HEK293 (cell line): ENCODE results near the gene PLEKHF1.

Experiments used
- CTCF ChIA-PET: fragments of 350-600 bp; formaldehyde crosslinking; extraction: SDS; loops from one replicate; lab custom pipeline; 2021; ENCODE audit warnings: antibody characterized with exemption; lab: Yijun Ruan, JAX
- POLR2A ChIA-PET: fragments of 300-600 bp; formaldehyde crosslinking; extraction: SDS; loops from one replicate; lab custom pipeline; 2020; ENCODE audit warnings: antibody characterized with exemption, inconsistent platforms; lab: Yijun Ruan, JAX
- H3K27ac ChIP-seq: fragments of 200-500 bp; sonication (Bioruptor generic); 2 replicates; pipeline ENCODE4 v1.5.1; 2014; ENCODE audit warnings: low read depth, low read length, control low read depth, inconsistent platforms; ENCODE audit errors: extremely low read depth
- H3K36me3 ChIP-seq, 2 experiments: fragments of 200-500 bp in 1 of 2; sonication (Bioruptor generic) in 1 of 2; 1 replicate in 1 of 2; 2 replicates in 1 of 2; pipeline ENCODE4 v1.5.1; 2014 to 2017; ENCODE audit warnings: inconsistent platforms in 2 of 2, low read length in 2 of 2; ENCODE audit not compliant: control insufficient read depth in 2 of 2, insufficient read depth in 1 of 2
- H3K4me1 ChIP-seq: fragments of 200-500 bp; sonication (Bioruptor generic); 2 replicates; pipeline ENCODE4 v1.5.1; 2014; ENCODE audit warnings: mild to moderate bottlenecking, low read length, inconsistent platforms; ENCODE audit not compliant: control insufficient read depth, insufficient read depth
- H3K4me3 ChIP-seq: 2 replicates; pipeline ENCODE4 v1.5.1; 2011; ENCODE audit warnings: low read depth, mild to moderate bottlenecking, control low read depth, low read length, moderate library complexity
- H3K9me3 ChIP-seq: fragments of 200-500 bp; sonication (Bioruptor generic); 2 replicates; pipeline ENCODE4 v1.5.1; 2014; ENCODE audit warnings: low read depth, low read length, inconsistent platforms; ENCODE audit not compliant: control insufficient read depth, insufficient read depth
- GLI2 ChIP-seq: fragments of 450-650 bp; formaldehyde crosslinking; IDR thresholded peaks from 2 replicates; pipeline ENCODE4; 2017; ENCODE audit warnings: missing biosample characterization, missing genetic modification characterization, low read depth, borderline replicate concordance
- KLF7 ChIP-seq: fragments of 450-650 bp; formaldehyde crosslinking; IDR thresholded peaks from 2 replicates; pipeline ENCODE4 v1.5.1; 2016; ENCODE audit warnings: missing biosample characterization, missing genetic modification characterization, borderline replicate concordance
- OVOL3 ChIP-seq: fragments of 450-650 bp; formaldehyde crosslinking; IDR thresholded peaks from 2 replicates; pipeline ENCODE4 v1.5.1; 2016; ENCODE audit warnings: missing biosample characterization, missing genetic modification characterization
- PRDM1 ChIP-seq: fragments of 450-650 bp; formaldehyde crosslinking; IDR thresholded peaks from 2 replicates; pipeline ENCODE4; 2016; ENCODE audit warnings: missing biosample characterization, missing genetic modification characterization
- PRDM2 ChIP-seq: fragments of 450-650 bp; formaldehyde crosslinking; IDR thresholded peaks from 2 replicates; pipeline ENCODE4 v1.5.1; 2016; ENCODE audit warnings: missing biosample characterization, missing genetic modification characterization, borderline replicate concordance
- ZNF132 ChIP-seq: fragments of 450-650 bp; formaldehyde crosslinking; IDR thresholded peaks from 2 replicates; pipeline ENCODE4 v1.5.1; 2017; ENCODE audit warnings: missing biosample characterization, missing genetic modification characterization, borderline replicate concordance
- ZNF18 ChIP-seq: fragments of 450-650 bp; formaldehyde crosslinking; IDR thresholded peaks from 2 replicates; pipeline ENCODE4 v1.5.1; 2016; ENCODE audit warnings: missing biosample characterization, missing genetic modification characterization
- ZNF548 ChIP-seq: fragments of 450-650 bp; formaldehyde crosslinking; IDR thresholded peaks from 2 replicates; pipeline ENCODE4 v1.5.1; 2016; ENCODE audit warnings: missing biosample characterization, missing genetic modification characterization
- ZNF768 ChIP-seq: fragments of 450-650 bp; formaldehyde crosslinking; IDR thresholded peaks from 2 replicates; pipeline ENCODE4 v1.5.1; 2018; ENCODE audit warnings: missing biosample characterization, mild to moderate bottlenecking, missing genetic modification characterization
- ZNF776 ChIP-seq: fragments of 450-650 bp; formaldehyde crosslinking; IDR thresholded peaks from 2 replicates; pipeline ENCODE4 v1.5.0; 2017; ENCODE audit warnings: missing biosample characterization, missing genetic modification characterization, borderline replicate concordance
- TF ChIP-seq, protein P1 (sequence below): fragments of 450-650 bp; formaldehyde crosslinking; IDR thresholded peaks from 2 replicates; pipeline ENCODE4 v1.5.1; 2017; ENCODE audit warnings: missing biosample characterization, missing genetic modification characterization

PLEKHF1 gene

DNA sequence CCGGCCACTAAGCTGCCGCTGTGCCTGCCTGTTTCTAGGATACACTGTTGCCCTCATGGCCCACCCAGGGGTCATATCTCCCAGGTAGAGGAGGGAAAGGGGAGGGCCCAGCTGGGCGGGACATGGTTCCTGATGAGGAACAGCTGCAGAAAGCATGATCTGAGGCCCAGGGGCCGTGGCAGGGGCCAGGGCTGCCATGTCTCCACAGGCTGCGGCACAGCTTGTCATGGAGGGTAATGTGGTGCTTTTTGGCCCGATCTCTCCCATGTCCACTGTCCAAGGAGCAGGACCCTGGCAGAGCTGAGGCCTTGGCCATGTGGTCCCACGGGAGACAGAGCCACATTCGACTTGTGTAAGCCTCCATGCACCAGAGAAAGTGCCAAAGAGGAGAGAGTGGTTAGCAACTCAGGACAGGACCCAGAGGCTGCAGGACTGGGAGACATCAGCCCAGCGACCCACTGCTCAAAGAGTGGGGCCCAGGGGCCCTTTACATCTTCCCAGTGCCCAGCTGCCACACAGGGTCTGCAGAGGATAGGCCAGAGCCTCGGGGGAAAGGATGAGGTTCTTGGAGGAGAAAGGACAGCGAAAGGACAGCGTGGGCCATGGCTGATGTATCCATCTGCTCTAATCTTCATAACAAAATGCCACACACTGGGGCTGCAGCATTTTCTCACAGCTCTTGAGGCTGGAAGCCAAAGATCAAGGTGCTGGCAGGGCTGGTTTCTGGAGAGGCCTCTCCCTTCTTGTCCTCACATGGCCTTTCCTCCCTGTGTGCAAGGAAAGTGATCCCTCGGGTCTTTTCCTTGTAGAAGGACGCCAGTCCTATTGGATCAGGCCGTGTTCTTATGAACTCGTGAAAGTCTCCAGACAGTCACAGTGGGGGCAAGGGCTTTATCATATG is 47.6 kb upstream of the PLEKHF1 start:
- Histone ChIP-seq H3K9me3 (no peaks in the 10 kb centered on the region), H3K27ac (no peak overlapping the region), H3K4me3 (no peak overlapping the region), H3K36me3 (peaks cover 39 to 40% of the 10 kb centered on the region in 2 experiments)
- TF ChIP-seq ZNF548 (tag by site-specific recombination) (peak; percentile 99), ZNF776 (tag by site-specific recombination) (no peak), PRDM1 (tag by site-specific recombination) (peak; percentile 94), GLI2 (tag by site-specific recombination) (no peak)
- TF ChIP-seq, protein P1, sequence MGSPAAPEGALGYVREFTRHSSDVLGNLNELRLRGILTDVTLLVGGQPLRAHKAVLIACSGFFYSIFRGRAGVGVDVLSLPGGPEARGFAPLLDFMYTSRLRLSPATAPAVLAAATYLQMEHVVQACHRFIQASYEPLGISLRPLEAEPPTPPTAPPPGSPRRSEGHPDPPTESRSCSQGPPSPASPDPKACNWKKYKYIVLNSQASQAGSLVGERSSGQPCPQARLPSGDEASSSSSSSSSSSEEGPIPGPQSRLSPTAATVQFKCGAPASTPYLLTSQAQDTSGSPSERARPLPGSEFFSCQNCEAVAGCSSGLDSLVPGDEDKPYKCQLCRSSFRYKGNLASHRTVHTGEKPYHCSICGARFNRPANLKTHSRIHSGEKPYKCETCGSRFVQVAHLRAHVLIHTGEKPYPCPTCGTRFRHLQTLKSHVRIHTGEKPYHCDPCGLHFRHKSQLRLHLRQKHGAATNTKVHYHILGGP (tag by site-specific recombination) = no peak
- TF ChIP-seq, all 188 proteins: peak for 2
- POLR2A ChIA-PET = interaction anchor here (0.6 to 4.1 kb wide), 7 partner anchors 10 to 270 kb away, joined by 3 to 39 read pairs (median 4); partner anchors contain the start of genes C19orf12 and POP4
- CTCF ChIA-PET = interaction anchor here (0.6 to 10.5 kb wide), 9 partner anchors 7 to 429 kb away, joined by 3 to 94 read pairs (median 4); no protein-coding TSS in a partner anchor
- no peaks in the 10 kb centered on the region for H3K4me1 ChIP-seq

DNA sequence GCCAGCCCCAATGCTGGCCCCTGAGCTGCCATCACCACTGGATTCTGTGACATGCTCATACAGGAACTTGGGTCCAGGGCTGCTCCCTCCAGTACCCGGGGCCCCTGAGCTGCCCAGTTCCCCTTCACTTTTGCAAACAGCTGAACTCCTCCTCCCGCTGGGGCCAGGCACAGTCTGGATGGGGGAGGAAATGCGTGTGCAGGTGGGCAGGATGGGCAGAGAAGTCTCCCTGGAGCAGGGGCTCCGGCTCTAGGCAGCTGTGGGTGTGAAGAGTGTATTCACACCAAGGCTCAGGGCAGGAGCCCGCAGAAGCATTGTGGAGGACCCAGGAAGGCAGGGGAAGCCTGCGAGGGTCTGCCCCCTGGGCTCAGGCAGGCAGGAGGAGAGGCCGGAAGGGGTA is 46.8 kb upstream of the PLEKHF1 start:
- Histone ChIP-seq H3K4me1 (no peaks in the 10 kb centered on the region), H3K27ac (no peak overlapping the region), H3K4me3 (no peak overlapping the region), H3K9me3 (no peaks in the 10 kb centered on the region), H3K36me3 (peaks cover 31 to 32% of the 10 kb centered on the region in 2 experiments)
- ChIA-PET POLR2A (interaction anchor here (1.0 to 2.2 kb wide), 2 partner anchors 12 to 97 kb away, joined by 3 to 26 read pairs; partner anchors contain the start of genes C19orf12 and POP4), CTCF (interaction anchor here (0.6 to 10.5 kb wide), 7 partner anchors 8 to 98 kb away, joined by 3 to 94 read pairs (median 5); no protein-coding TSS in a partner anchor)
- no peak for TF ChIP-seq ZNF768 (tag by site-specific recombination)
- TF ChIP-seq ZNF132 (tag by site-specific recombination) = no peak
- no peak for TF ChIP-seq OVOL3 (tag by site-specific recombination)
- TF ChIP-seq PRDM2 (tag by site-specific recombination) = no peak
- TF ChIP-seq KLF7 (tag by site-specific recombination) = no peak
- peak; percentile 78 for TF ChIP-seq ZNF18 (tag by site-specific recombination)
